Osteocyte (in vitro differentiated cells): Measurements from ENCODE around the gene RGS10. TPM values are rescaled to one million over a fixed set of nuclear protein-coding genes. Genes with fewer than 3 reads are reported as not detected.

Source experiments
- DNase-seq: peaks from one replicate; pipeline ENCODE4 v3.0.0; 2021; ENCODE audit warnings: mixed read lengths; ENCODE audit not compliant: unreplicated experiment; ENCODE audit errors: extremely low spot score
- H3K27ac Mint-ChIP-seq: one replicate; pipeline ENCODE4 v1.8.0; 2021; ENCODE audit warnings: mild to moderate bottlenecking, mixed read lengths; ENCODE audit not compliant: unreplicated experiment
- H3K27me3 Mint-ChIP-seq: one replicate; pipeline ENCODE4 v1.8.0; 2021; ENCODE audit warnings: mixed read lengths; ENCODE audit not compliant: unreplicated experiment
- H3K36me3 Mint-ChIP-seq: one replicate; pipeline ENCODE4 v1.8.0; 2021; ENCODE audit warnings: mixed read lengths; ENCODE audit not compliant: unreplicated experiment
- H3K4me1 Mint-ChIP-seq: one replicate; pipeline ENCODE4 v1.8.0; 2021; ENCODE audit warnings: mixed read lengths; ENCODE audit not compliant: unreplicated experiment
- H3K4me3 Mint-ChIP-seq: one replicate; pipeline ENCODE4 v1.8.0; 2021; ENCODE audit warnings: mild to moderate bottlenecking, moderate library complexity, mixed read lengths; ENCODE audit not compliant: unreplicated experiment
- H3K9me3 Mint-ChIP-seq: one replicate; pipeline ENCODE4 v1.8.0; 2021; ENCODE audit warnings: mixed read lengths; ENCODE audit not compliant: unreplicated experiment
- CTCF ChIP-seq: fragments of 200-600 bp; sonication (generic); IDR thresholded peaks from 2 replicates; pipeline ENCODE4 v1.5.0; 2021; ENCODE audit warnings: antibody characterized with exemption, mild to moderate bottlenecking, moderate library complexity
- total RNA-seq: library from RNA; stranded (reverse); gene quantifications from 2 replicates; pipeline ENCODE4 v1.2.1, GENCODE V29; 2021

The RGS10 gene
- total RNA-seq, 1 donor from 2014 or later: 23.3 TPM

- peaks cover 2% of the 10 kb centered on the region for H3K36me3 Mint-ChIP-seq
- H3K27ac Mint-ChIP-seq: no peak overlapping the region
- H3K4me1 Mint-ChIP-seq: no peaks in the 10 kb centered on the region
- peaks cover 6% of the 10 kb centered on the region for H3K9me3 Mint-ChIP-seq
- no peak for TF ChIP-seq CTCF
- peaks cover 16% of the 10 kb centered on the region for H3K27me3 Mint-ChIP-seq
- no peak for DNase-seq
- no peak overlapping the region for H3K4me3 Mint-ChIP-seq
Measured at GRCh38 chr10:119462773-119463172, 79.7 kb downstream of the RGS10 start.

- Mint-ChIP-seq H3K4me1 (no peaks in the 10 kb centered on the region), H3K9me3 (peaks cover 6% of the 10 kb centered on the region), H3K4me3 (no peak overlapping the region), H3K27me3 (peaks cover 16% of the 10 kb centered on the region), H3K36me3 (peaks cover 2% of the 10 kb centered on the region), H3K27ac (no peak overlapping the region)
- TF ChIP-seq CTCF: no peak
- no peak for DNase-seq
Measured at GRCh38 chr10:119461923-119462322, 80.6 kb downstream of the RGS10 start.

- H3K27me3 Mint-ChIP-seq: peaks cover 16% of the 10 kb centered on the region
- DNase-seq: no peak
- no peak overlapping the region for H3K27ac Mint-ChIP-seq
- H3K36me3 Mint-ChIP-seq: peaks cover 2% of the 10 kb centered on the region
- H3K4me3 Mint-ChIP-seq: no peak overlapping the region
- no peak for TF ChIP-seq CTCF
- H3K9me3 Mint-ChIP-seq: peaks cover 6% of the 10 kb centered on the region
- no peaks in the 10 kb centered on the region for H3K4me1 Mint-ChIP-seq
Measured at GRCh38 chr10:119461380-119461779, 81.1 kb downstream of the RGS10 start.

GRCh38 chr10:119460369-119461195 is 81.9 kb downstream of the RGS10 start:
- Mint-ChIP-seq H3K36me3 (peaks cover 2% of the 10 kb centered on the region), H3K4me3 (no peak overlapping the region), H3K27me3 (peaks cover 16% of the 10 kb centered on the region), H3K27ac (no peak overlapping the region), H3K9me3 (peaks cover 6% of the 10 kb centered on the region), H3K4me1 (no peaks in the 10 kb centered on the region)
- no peak for DNase-seq
- no peak for TF ChIP-seq CTCF

GRCh38 chr10:119459681-119460340 is 82.7 kb downstream of the RGS10 start:
- no peak for TF ChIP-seq CTCF
- no peak for DNase-seq
- Mint-ChIP-seq H3K27me3 (peaks cover 16% of the 10 kb centered on the region), H3K27ac (no peak overlapping the region), H3K36me3 (peaks cover 2% of the 10 kb centered on the region), H3K4me1 (no peaks in the 10 kb centered on the region), H3K9me3 (peaks cover 6% of the 10 kb centered on the region), H3K4me3 (no peak overlapping the region)
